ENCODE measurements around the gene RRP9.

The RRP9 gene

GRCh38 chr3:51896607-51897305, 44.9 kb downstream of the RRP9 start:
- DNase-seq, result no peak

GRCh38 chr3:51894939-51895338, 46.8 kb downstream of the RRP9 start:
- DNase-seq, result no peak

- DNase-seq, result no peak
Measured at GRCh38 chr3:51894391-51894790, 47.3 kb downstream of the RRP9 start.

- no peak for DNase-seq
Measured at GRCh38 chr3:51891242-51892039, 50.3 kb downstream of the RRP9 start.

GRCh38 chr3:51888463-51889105, 53.1 kb downstream of the RRP9 start:
- DNase-seq, result no peak

GRCh38 chr3:51887620-51888019, 54.1 kb downstream of the RRP9 start:
- DNase-seq, result no peak

- DNase-seq, result no peak
Measured at GRCh38 chr3:51886447-51886846, 55.3 kb downstream of the RRP9 start.
